Stimulated activated CD4-positive, alpha-beta T cell treated with anti-CD3 and anti-CD28 coated beads, Interleukin-12 subunit alpha, Interleukin-12 subunit beta, amount 100 ng/mL, for 48 hours (primary cell): Measurements from ENCODE around the gene ATXN7L1.

Source experiments
- DNase-seq, 3 donors: peaks; one replicate each; pipeline ENCODE4 v3.0.0-alpha.2; 2020; ENCODE audit warnings: low read depth in 2 of 3, low spot score in 1 of 3

The ATXN7L1 gene

GRCh38 chr7:105876091-105876963, at the start of gene ATXN7L1:
ATXN7L1 (minus strand) TSS chr7:105876599; CDS start chr7:105876558, 41 bp downstream.
- DNase-seq = peak; percentile 79 to 91 (median 83)

- no peak for DNase-seq
Measured at GRCh38 chr7:105926131-105926530, 49.7 kb upstream of the ATXN7L1 start.

- DNase-seq = peak in 2 of 3 donors; percentile 12 to 15
Measured at GRCh38 chr7:105924945-105925344, 48.5 kb upstream of the ATXN7L1 start.

GRCh38 chr7:105920766-105921165, 44.4 kb upstream of the ATXN7L1 start:
- DNase-seq = no peak

GRCh38 chr7:105917659-105918058, 41.3 kb upstream of the ATXN7L1 start:
- DNase-seq = no peak

- no peak for DNase-seq
Measured at GRCh38 chr7:105916603-105917002, 40.2 kb upstream of the ATXN7L1 start.

- no peak for DNase-seq
Measured at GRCh38 chr7:105913947-105914346, 37.5 kb upstream of the ATXN7L1 start.

- DNase-seq = no peak
Measured at GRCh38 chr7:105911961-105912575, 35.7 kb upstream of the ATXN7L1 start.

GRCh38 chr7:105910172-105910571, 33.8 kb upstream of the ATXN7L1 start:
- no peak for DNase-seq

GRCh38 chr7:105909742-105910141, 33.3 kb upstream of the ATXN7L1 start:
- DNase-seq = no peak

- no peak for DNase-seq
Measured at GRCh38 chr7:105907129-105907846, 30.9 kb upstream of the ATXN7L1 start.

- no peak for DNase-seq
Measured at GRCh38 chr7:105906695-105907094, 30.3 kb upstream of the ATXN7L1 start.

- no peak for DNase-seq
Measured at GRCh38 chr7:105905910-105906568, 29.6 kb upstream of the ATXN7L1 start.

GRCh38 chr7:105905209-105905909, 29.0 kb upstream of the ATXN7L1 start:
- DNase-seq = no peak

GRCh38 chr7:105904064-105904463, 27.7 kb upstream of the ATXN7L1 start:
- DNase-seq = no peak

- no peak for DNase-seq
Measured at GRCh38 chr7:105902325-105902911, 26.0 kb upstream of the ATXN7L1 start.

GRCh38 chr7:105897999-105898398, 21.6 kb upstream of the ATXN7L1 start:
- no peak for DNase-seq

- DNase-seq = no peak
Measured at GRCh38 chr7:105896407-105896911, 20.1 kb upstream of the ATXN7L1 start.

GRCh38 chr7:105894131-105894530, 17.7 kb upstream of the ATXN7L1 start:
- DNase-seq = no peak

- DNase-seq = no peak
Measured at GRCh38 chr7:105892387-105892786, 16.0 kb upstream of the ATXN7L1 start.
